CD4-positive, alpha-beta T cell treated with Interleukin-1 beta for 1 hour (primary cell): Measurements from ENCODE around the gene IFIT1B.
"Not testable (repeated sequence)": the region's sequence is repeated elsewhere in the genome, so short reads cannot be mapped to it uniquely, and the experiment has no call there.

Experiments
- DNase-seq, 2 donors: peaks; one replicate each; pipeline ENCODE4 v3.0.0-alpha.2; 2020 to 2022

IFIT1B gene

DNA sequence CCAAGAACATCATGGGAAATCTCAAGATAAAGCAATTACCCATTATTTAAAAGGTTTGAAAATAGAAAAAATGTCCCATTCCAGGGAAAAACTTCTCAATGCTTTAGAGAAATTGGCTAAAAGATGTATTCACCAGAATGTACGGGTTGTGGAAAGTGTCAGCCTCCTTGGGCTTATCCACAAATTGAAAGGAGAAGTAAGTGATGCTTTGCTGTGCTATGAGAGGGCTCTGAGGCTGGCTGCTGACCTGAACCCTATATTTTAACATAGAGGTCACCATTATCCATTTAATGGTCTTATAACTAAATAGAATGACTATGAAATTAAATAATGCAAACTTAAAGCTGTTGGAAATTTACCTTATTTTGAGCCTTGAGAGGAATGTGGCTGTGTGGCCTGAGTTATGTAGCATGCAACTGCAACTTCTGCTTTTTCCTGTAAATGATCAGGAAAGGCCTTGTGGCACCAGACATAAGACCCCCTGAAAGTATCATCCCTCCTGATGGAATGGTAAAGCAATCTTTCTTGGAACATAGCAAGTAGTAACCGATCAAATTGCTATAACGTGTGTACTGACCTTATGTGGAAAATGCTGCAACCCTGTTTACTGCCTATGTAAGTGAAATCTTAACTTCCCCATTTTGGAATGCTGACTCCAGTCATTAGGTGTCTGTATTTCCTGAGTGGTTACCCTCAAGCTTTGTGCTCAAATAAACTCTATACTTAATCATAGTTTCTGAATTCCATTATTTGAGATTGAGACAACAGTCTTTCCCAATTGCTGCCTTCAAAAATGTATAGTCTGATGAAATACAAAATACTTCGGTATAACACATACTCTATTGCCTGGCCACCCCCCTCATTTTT, 6.9 kb downstream of the IFIT1B start:
- DNase-seq, result no peak

GRCh38 chr10:89388806-89389205, 10.9 kb downstream of the IFIT1B start:
- DNase-seq, result no peak

- peak in 1 of 2 donors; percentile 34 for DNase-seq
These were observed 11.4 kb downstream of the IFIT1B start for GRCh38 chr10:89389254-89389653.

DNA sequence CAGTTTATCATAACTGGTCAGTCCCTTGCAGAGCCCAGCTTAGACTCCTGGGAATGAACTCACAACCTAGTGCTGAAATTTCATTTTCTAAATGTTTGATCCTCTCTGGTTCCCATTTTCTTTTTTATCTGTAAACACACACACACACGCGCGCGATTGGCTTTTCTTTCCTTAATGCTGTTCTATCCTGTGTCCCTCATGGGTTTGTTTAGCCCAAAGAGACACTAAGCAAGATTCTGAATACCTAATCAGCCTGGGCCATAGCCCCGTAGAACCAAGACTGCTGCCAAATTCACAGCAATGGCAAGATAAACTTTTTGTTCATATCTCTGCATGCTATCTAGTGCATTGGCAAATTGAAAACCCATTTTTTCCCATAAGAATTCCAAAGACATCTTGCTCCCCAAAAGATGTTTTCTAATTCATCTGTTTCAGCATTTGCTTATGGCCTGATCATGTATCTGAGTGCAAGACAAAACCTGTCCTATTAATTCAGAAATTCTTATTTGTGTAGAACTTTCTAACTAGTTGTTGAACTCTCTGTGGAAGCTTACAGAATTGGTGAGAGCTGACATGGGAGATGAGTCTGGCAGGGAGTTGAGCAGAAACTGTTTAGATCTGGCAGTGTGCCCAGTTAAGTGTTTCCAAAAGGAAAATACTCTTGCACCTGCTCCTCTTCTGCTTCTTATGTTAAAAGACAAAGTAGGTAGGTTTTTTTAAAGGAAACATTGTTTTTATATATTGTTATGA, 12.8 kb downstream of the IFIT1B start:
- DNase-seq, result no peak

DNA sequence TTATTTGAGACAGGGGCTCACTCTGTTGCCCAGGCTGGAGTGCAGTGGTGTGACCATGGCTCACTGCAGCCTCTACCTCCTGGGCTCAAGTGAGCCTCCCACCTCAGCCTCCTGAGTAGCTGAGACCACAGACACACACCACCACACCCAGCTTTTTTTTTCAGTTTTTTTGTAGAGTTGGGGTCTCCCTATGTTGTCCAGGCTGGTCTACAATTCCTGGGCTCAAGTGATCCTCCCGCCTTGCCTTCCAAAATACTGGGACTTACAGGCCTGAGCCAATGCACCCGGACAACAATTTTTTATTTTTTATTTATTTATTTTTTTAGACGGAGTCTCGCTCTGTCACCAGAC, 13.3 kb downstream of the IFIT1B start:
- not testable (repeated sequence) for DNase-seq

GRCh38 chr10:89391907-89392756, 14.3 kb downstream of the IFIT1B start, which contains the start of gene IFIT1:
TSS of gene IFIT1 (plus strand) at chr10:89392623. CDS start at chr10:89392713, 90 bp downstream.
- DNase-seq, result peak; percentile 23 to 82

DNA sequence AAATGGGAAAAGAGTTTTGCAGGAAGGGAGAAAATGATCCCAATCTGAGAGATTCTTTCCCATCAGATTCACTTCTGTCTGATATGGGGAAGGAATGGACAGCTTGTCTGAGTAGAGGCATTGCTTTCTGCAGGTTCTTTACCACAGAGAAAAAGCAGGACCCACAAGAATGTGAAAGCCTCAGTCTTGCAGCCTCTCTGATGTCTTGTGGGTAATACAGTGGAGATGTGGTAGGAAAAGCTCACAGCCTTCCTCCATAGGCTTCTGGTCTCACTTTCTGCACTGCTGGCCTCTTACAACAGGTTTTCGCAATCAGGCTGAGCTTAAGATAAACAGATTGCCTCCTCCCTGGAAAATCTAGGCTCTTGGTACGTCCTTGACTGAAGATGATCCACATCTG, 15.1 kb downstream of the IFIT1B start:
- no peak for DNase-seq

- DNase-seq, result no peak
These were observed 16.0 kb downstream of the IFIT1B start for GRCh38 chr10:89393898-89394297.

DNA sequence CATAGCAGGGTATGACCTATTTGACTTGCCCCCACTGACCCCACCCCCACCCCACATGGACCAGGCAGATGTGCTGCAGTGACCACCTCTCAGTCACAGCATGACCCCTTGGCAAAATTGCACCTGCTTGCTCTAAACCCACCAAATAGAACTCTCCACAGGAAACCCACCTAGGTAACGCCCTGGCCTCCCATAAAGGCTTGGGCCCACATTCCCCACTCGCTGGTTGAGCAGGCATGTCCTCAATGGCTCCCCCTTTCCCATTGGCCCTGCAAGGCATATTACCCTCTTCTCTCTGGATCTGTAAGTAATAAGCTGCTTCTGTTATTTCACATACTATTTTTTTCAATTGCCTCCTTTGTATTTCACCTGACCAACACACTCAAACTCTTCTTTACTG, 17.3 kb downstream of the IFIT1B start:
- no peak for DNase-seq

- DNase-seq, result no peak
These were observed 20.3 kb downstream of the IFIT1B start for GRCh38 chr10:89398003-89398749.

DNA sequence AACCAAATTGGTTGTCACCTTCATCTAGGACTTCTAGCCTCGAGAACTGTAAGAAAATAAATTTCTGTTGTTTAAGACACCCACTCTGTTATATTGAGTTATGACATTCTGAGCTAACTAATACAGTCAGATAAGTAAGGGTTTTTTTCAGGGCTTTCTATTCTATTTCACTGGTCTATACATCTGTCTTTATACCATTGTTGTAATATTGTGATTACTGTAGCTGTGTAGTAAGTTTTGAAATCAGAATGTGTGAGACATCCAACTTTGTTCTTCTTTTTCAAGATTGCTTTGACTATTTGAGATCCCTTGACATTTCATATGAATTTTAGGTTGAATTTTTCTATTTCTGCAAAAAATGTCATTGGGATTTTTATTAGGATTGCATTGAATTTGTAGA, 22.1 kb downstream of the IFIT1B start:
- no peak for DNase-seq

- no peak for DNase-seq
These were observed 25.2 kb downstream of the IFIT1B start for GRCh38 chr10:89403043-89403442.

DNA sequence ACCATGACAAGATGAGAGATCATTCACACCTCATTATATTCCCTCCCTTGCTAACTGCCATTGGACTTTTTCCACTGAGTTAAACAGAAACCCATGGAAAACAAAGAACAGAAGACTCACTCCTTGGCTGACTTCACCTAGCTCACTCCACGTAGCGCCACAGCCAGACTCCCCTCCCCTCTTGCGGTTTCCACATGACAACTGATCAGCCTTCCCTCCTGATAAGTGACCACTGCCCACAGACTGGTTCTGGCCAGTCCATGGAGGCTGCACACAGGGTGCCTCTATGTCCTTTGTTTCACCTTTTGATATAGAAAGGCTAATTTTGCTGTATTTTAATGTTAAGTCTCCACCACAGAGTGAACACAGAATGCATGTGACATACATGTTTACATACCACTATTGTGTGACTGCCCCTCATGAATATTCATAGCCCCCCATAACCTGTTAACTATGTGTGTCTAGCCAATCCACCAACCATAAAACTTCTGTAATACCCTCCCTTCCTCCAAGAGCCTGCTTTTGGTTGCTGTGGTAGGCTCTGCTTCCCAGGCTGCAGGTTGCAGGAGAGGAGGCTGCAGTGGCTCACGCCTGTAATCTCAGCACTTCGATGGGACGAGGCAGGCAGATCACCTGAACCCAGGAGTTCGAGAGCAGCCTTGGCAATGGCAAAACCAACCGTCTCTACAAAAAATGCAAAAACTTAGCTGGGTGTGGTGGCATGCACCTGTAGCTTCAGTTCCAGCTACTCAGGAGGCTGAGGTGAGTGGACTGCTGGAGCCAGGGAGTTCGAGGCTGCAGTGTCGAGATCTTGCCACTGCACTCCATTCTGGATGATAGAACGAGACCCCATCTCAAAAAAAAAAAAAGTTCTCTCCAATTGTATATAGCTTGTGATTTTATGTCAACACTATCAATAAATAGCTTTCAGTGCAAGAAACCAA, 26.5 kb downstream of the IFIT1B start:
- no peak for DNase-seq

DNA sequence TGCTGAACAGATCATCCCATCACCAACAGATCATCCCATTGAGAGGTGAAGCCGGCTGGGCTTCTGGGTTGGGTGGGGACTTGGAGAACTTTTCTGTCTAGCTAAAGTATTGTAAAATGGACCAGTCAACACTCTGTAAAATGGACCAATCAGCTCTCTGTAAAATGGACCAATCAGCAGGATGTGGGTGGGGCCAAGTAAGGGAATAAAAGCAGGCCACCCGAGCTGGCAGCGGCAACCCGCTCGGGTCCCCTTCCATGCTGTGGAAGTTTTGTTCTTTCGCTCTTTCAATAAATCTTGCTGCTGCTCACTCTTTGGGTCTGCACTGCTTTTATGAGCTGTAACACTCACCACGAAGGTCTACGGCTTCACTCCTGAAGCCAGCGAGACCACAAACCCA, 28.3 kb downstream of the IFIT1B start:
- not testable (repeated sequence) for DNase-seq

GRCh38 chr10:89407792-89408191, 29.9 kb downstream of the IFIT1B start:
- DNase-seq, result not testable (repeated sequence)

- not testable (repeated sequence) for DNase-seq
These were observed 31.4 kb downstream of the IFIT1B start for GRCh38 chr10:89409282-89409681.

GRCh38 chr10:89410551-89410950, 32.7 kb downstream of the IFIT1B start:
- not testable (repeated sequence) for DNase-seq

DNA sequence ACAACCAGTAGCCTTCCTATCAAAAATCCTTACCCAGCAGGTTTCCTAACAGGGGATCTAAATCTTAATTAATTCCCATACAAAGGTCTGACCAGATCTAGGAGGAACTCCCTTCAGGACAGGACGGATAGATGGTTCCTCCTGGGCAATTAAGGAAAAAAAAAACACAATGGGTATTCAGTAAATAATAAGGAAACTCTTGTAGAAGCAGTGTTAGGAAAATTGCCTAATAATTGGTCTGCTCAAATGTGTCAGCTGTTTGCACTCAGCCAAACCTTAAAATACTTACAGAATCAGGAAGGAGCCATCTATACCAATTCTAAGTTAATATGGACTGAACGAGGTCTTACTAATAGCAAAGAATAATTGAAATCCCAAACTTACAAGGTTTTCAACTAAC, 33.3 kb downstream of the IFIT1B start:
- not testable (repeated sequence) for DNase-seq

DNA sequence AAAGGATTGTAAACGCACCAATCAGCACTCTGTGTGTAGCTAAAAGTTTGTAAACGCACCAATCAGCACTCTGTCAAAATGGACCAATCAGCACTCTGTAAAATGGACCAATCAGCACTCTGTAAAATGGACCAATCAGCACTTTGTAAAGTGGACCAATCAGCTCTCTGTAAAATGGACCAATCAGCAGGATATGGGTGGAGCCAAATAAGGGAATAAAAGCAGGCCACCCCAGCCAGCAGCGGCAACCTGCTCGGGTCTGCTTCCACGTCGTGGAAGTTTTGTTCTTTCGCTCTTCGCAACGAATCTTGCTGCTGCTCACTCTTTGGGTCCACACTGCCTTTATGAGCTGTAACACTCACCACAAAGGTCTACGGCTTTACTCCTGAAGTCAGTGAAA, 34.4 kb downstream of the IFIT1B start:
- DNase-seq, result peak; percentile 54 to 56

- DNase-seq, result no peak
These were observed 35.6 kb downstream of the IFIT1B start for GRCh38 chr10:89413398-89413912.
